ENCODE measurements around the gene NPY2R. TPM values are rescaled to one million over a fixed set of nuclear protein-coding genes. Genes with fewer than 3 reads are reported as not detected.
A peak's percentile ranks its signal among the peaks of the same experiment; 100 is the strongest.

The NPY2R gene
- total RNA-seq, 4 donors from 2014 or later, result 0.65 to 1.1 TPM; not detected in 2

- Histone ChIP-seq H3K27me3 (peaks cover 44% of the 10 kb centered on the region), H3K4me3 (peak overlapping the region; percentile 34), H3K4me1 (peaks cover 15% of the 10 kb centered on the region), H3K9me3 (no peaks in the 10 kb centered on the region), H3K36me3 (no peaks in the 10 kb centered on the region), H3K27ac (no peak overlapping the region)
- DNase-seq (ENCODE audit: low spot score in 2 of 2), result no peak
- no peak for TF ChIP-seq POLR2AphosphoS5 (IDR thresholded peaks at IDR 0.05)
- TF ChIP-seq EP300 (IDR thresholded peaks at IDR 0.05), result no peak
- TF ChIP-seq, protein P1, sequence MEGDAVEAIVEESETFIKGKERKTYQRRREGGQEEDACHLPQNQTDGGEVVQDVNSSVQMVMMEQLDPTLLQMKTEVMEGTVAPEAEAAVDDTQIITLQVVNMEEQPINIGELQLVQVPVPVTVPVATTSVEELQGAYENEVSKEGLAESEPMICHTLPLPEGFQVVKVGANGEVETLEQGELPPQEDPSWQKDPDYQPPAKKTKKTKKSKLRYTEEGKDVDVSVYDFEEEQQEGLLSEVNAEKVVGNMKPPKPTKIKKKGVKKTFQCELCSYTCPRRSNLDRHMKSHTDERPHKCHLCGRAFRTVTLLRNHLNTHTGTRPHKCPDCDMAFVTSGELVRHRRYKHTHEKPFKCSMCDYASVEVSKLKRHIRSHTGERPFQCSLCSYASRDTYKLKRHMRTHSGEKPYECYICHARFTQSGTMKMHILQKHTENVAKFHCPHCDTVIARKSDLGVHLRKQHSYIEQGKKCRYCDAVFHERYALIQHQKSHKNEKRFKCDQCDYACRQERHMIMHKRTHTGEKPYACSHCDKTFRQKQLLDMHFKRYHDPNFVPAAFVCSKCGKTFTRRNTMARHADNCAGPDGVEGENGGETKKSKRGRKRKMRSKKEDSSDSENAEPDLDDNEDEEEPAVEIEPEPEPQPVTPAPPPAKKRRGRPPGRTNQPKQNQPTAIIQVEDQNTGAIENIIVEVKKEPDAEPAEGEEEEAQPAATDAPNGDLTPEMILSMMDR (IDR thresholded peaks at IDR 0.05), result no peak
- TF ChIP-seq POLR2A (IDR thresholded peaks at IDR 0.05), result no peak
- whole genome bisulfite sequencing, result 4% methylated on average over 21 of the region's 26 CpGs
Observed at GRCh38 chr4:155207534-155208257, 740 bp upstream of the NPY2R start.

DNA sequence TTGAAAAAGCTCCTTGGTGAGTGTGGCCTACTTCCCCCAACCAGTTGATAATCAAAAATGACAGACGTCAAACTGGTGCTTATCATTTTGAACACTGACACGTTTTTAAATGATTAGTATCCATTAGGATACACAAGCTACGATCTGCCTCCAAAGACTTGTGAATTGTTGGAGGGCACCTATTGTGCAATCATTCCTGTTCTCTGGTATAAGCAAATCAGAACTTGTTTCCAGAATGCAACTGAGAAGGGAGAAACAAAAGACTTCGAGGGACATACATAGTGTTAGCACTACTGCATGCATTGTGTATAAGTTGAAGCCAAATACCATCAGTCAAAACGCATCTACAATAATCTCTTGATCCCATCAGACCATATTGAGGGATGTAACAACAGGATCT lies 11.6 kb downstream of the NPY2R start:
- no peak for TF ChIP-seq POLR2AphosphoS5 (IDR thresholded peaks at IDR 0.05)
- TF ChIP-seq, protein P1 (IDR thresholded peaks at IDR 0.05), result no peak
- TF ChIP-seq POLR2A (IDR thresholded peaks at IDR 0.05), result no peak
- TF ChIP-seq EP300 (IDR thresholded peaks at IDR 0.05), result no peak
- WGBS, result 61% methylated on average over 5 of the region's 5 CpGs
- H3K27ac ChIP-seq, result no peak overlapping the region

DNA sequence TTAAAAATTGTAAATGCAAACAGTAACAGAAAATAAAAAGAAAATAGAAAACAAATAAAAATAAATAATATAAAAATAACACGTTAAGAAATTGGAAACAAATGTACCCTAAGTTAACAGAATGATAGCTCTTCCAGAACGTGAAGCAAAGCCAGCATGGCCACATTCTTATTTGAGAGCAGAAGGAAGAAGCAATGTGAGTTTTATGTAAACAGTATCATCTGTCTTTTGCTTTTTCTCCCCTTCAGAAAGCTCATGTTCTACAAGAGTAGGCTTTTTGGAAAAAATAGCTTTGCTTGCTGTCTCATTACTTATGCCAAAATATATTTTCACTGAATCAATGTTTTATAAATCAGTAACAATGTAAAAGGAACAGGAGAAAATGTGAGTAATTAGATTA lies 18.7 kb downstream of the NPY2R start:
- TF ChIP-seq POLR2AphosphoS5 (IDR thresholded peaks at IDR 0.05), result no peak
- TF ChIP-seq, protein P1 (IDR thresholded peaks at IDR 0.05), result no peak
- TF ChIP-seq EP300 (IDR thresholded peaks at IDR 0.05), result no peak
- no peak for TF ChIP-seq POLR2A (IDR thresholded peaks at IDR 0.05)
- Histone ChIP-seq H3K4me3 (no peak overlapping the region), H3K27me3 (no peaks in the 10 kb centered on the region), H3K27ac (no peak overlapping the region), H3K36me3 (no peaks in the 10 kb centered on the region), H3K9me3 (no peaks in the 10 kb centered on the region), H3K4me1 (no peaks in the 10 kb centered on the region)
- no peak for DNase-seq (ENCODE audit: low spot score in 2 of 2)
- 21% methylated on average over 2 of the region's 2 CpGs for WGBS

More for the DNA sequence above, 11.6 kb downstream of the NPY2R start:
- Histone ChIP-seq H3K4me1 (no peaks in the 10 kb centered on the region), H3K9me3 (no peaks in the 10 kb centered on the region), H3K27me3 (no peaks in the 10 kb centered on the region), H3K36me3 (no peaks in the 10 kb centered on the region), H3K4me3 (no peak overlapping the region)
- DNase-seq (ENCODE audit: low spot score in 2 of 2), result no peak

GRCh38 chr4:155228713-155229112 lies 20.3 kb downstream of the NPY2R start:
- no peak for DNase-seq (ENCODE audit: low spot score in 2 of 2)
- TF ChIP-seq, protein P1 (IDR thresholded peaks at IDR 0.05), result no peak
- TF ChIP-seq POLR2A (IDR thresholded peaks at IDR 0.05), result no peak
- no peak for TF ChIP-seq EP300 (IDR thresholded peaks at IDR 0.05)
- TF ChIP-seq POLR2AphosphoS5 (IDR thresholded peaks at IDR 0.05), result no peak

DNA sequence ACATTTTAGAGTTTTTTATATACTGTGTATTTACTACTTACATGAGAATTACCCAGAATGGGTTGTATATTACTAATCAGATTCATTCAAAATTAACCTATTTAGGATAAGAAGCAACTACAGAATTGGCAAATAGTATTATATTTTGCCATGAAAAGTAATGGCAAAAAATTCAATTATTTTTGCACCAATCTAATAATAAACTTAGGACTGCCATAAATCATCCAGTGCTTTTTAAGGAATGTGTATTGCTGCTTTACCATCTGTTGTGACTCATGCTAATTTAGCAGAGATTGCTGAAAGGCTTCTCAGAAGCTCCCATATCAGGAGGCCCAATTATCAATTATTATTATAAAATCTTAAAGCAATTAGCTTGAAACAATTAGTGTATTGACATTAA lies 24.0 kb downstream of the NPY2R start:
- TF ChIP-seq POLR2AphosphoS5 (IDR thresholded peaks at IDR 0.05) (no peak), EP300 (IDR thresholded peaks at IDR 0.05) (no peak), POLR2A (IDR thresholded peaks at IDR 0.05) (no peak)
- TF ChIP-seq, protein P1 (IDR thresholded peaks at IDR 0.05), result no peak
- no peaks in the 10 kb centered on the region for H3K9me3 ChIP-seq
- H3K27ac ChIP-seq, result no peak overlapping the region
- no peak overlapping the region for H3K4me3 ChIP-seq
- DNase-seq (ENCODE audit: low spot score in 2 of 2), result no peak
- no peaks in the 10 kb centered on the region for H3K27me3 ChIP-seq
- H3K4me1 ChIP-seq, result no peaks in the 10 kb centered on the region
- no peaks in the 10 kb centered on the region for H3K36me3 ChIP-seq

More at GRCh38 chr4:155228713-155229112, 20.3 kb downstream of the NPY2R start:
- H3K4me3 ChIP-seq, result no peak overlapping the region
- H3K27ac ChIP-seq, result no peak overlapping the region
- H3K4me1 ChIP-seq, result no peaks in the 10 kb centered on the region
- no peaks in the 10 kb centered on the region for H3K27me3 ChIP-seq
- H3K9me3 ChIP-seq, result no peaks in the 10 kb centered on the region
- no peaks in the 10 kb centered on the region for H3K36me3 ChIP-seq
